IMR-90 (cell line): ENCODE data around the gene OR10G7. TPM values are rescaled to one million over a fixed set of nuclear protein-coding genes. Genes with fewer than 3 reads are reported as not detected.

Source experiments
- ATAC-seq: fragments of 200-7000 bp; cut with Tn5 transposase; 2 replicates; pipeline ENCODE4 v1.9.1; 2020; ENCODE audit warnings: low read depth, mild to moderate bottlenecking, moderate library complexity
- Bru-seq: library from RNA; stranded (reverse); fragments of 400-500 nt; gene quantifications from one replicate; lab custom pipeline; 2021; lab: Mats Ljungman, UMichigan
- BruChase-seq, 2 experiments: library from RNA; stranded (reverse); fragments of 400-500 nt; gene quantifications; one replicate each; lab custom pipeline; 2021; lab: Mats Ljungman, UMichigan
- BruUV-seq: library from RNA; stranded (reverse); fragments of 400-500 nt; replicated peaks from 2 replicates; lab custom pipeline; 2021; lab: Mats Ljungman, UMichigan
- CTCF ChIA-PET: fragments of 300-600 bp; formaldehyde crosslinking; extraction: SDS; loops from one replicate; lab custom pipeline; 2021; ENCODE audit warnings: antibody characterized with exemption; lab: Yijun Ruan, JAX
- POLR2A ChIA-PET: fragments of 300-600 bp; sonication (Branson Sonifier 250); formaldehyde crosslinking; loops from one replicate; lab custom pipeline; 2022; ENCODE audit warnings: antibody characterized with exemption; ENCODE audit not compliant: unreplicated experiment; lab: Charles Lee
- DNase-seq: peaks from one replicate; pipeline ENCODE4 v3.0.0; 2013
- H2AFZ ChIP-seq: replicated peaks from 2 replicates; pipeline ENCODE3; 2013; ENCODE audit warnings: low read length, mild to moderate bottlenecking; ENCODE audit not compliant: poor library complexity
- H2AK5ac ChIP-seq: 2 replicates; pipeline ENCODE4 v1.6.1; 2013; ENCODE audit warnings: low read depth, low read length, inconsistent platforms
- H2AK9ac ChIP-seq: replicated peaks from 2 replicates; pipeline ENCODE3; 2013; ENCODE audit warnings: mild to moderate bottlenecking, low read depth, low read length, moderate library complexity; ENCODE audit not compliant: poor library complexity
- H2BK120ac ChIP-seq: 2 replicates; pipeline ENCODE4 v1.6.1; 2013; ENCODE audit warnings: low read depth, low read length, inconsistent platforms
- H2BK15ac ChIP-seq: 3 replicates; pipeline ENCODE4 v1.6.1; 2013; ENCODE audit warnings: low read depth, low read length, inconsistent platforms
- H2BK20ac ChIP-seq: 2 replicates; pipeline ENCODE4 v1.6.1; 2013; ENCODE audit warnings: low read depth, mild to moderate bottlenecking, inconsistent platforms, low read length, moderate library complexity
- H2BK5ac ChIP-seq: 2 replicates; pipeline ENCODE4 v1.6.1; 2013; ENCODE audit warnings: mild to moderate bottlenecking, low read depth, low read length, inconsistent platforms; ENCODE audit not compliant: poor library complexity, severe bottlenecking
- H3K14ac ChIP-seq: replicated peaks from 2 replicates; pipeline ENCODE4 v1.6.1; 2013; ENCODE audit warnings: low read depth, low read length, inconsistent platforms
- H3K18ac ChIP-seq: 2 replicates; pipeline ENCODE4 v1.6.1; 2013; ENCODE audit warnings: low read depth, low read length, control low read depth
- H3K23ac ChIP-seq: 2 replicates; pipeline ENCODE4 v1.6.1; 2013; ENCODE audit warnings: low read depth, low read length, inconsistent platforms
- H3K27ac ChIP-seq: 2 replicates; pipeline ENCODE4 v1.5.1; 2013; ENCODE audit warnings: mild to moderate bottlenecking, control low read depth, low read length; ENCODE audit not compliant: insufficient read depth
- H3K27me3 ChIP-seq: 2 replicates; pipeline ENCODE4 v1.6.1; 2013; ENCODE audit warnings: low read length; ENCODE audit not compliant: control insufficient read depth, insufficient read depth
- H3K36me3 ChIP-seq: 2 replicates; pipeline ENCODE4 v1.6.1; 2013; ENCODE audit warnings: low read length, mixed read lengths; ENCODE audit not compliant: control insufficient read depth, insufficient read depth
- H3K4ac ChIP-seq: 2 replicates; pipeline ENCODE4 v1.6.1; 2013; ENCODE audit warnings: low read depth, low read length, inconsistent platforms
- H3K4me1 ChIP-seq: 2 replicates; pipeline ENCODE4 v1.6.1; 2013; ENCODE audit warnings: low read length, mixed read lengths; ENCODE audit not compliant: control insufficient read depth, insufficient read depth
- H3K4me2 ChIP-seq: 2 replicates; pipeline ENCODE4 v1.6.1; 2013; ENCODE audit warnings: low read depth, mild to moderate bottlenecking, control low read depth, low read length, moderate library complexity
- H3K4me3 ChIP-seq: 2 replicates; pipeline ENCODE4 v1.5.1; 2013; ENCODE audit warnings: low read depth, mild to moderate bottlenecking, control low read depth, low read length, moderate library complexity; ENCODE audit not compliant: insufficient read depth
- H3K56ac ChIP-seq: 2 replicates; pipeline ENCODE4 v1.6.1; 2013; ENCODE audit warnings: low read length, inconsistent platforms; ENCODE audit not compliant: insufficient read depth; ENCODE audit errors: extremely low read depth
- H3K79me1 ChIP-seq, 2 experiments: 2 replicates each; pipeline ENCODE4 v1.6.1; 2013; ENCODE audit warnings: low read length in 2 of 2, inconsistent platforms in 1 of 2, low read depth in 1 of 2
- H3K9ac ChIP-seq: 2 replicates; pipeline ENCODE4 v1.6.1; 2013; ENCODE audit warnings: low read depth, low read length, control low read depth
- H3K9me1 ChIP-seq: 2 replicates; pipeline ENCODE4 v1.6.1; 2013; ENCODE audit warnings: low read length, inconsistent platforms; ENCODE audit not compliant: insufficient read depth
- H3K9me3 ChIP-seq: 2 replicates; pipeline ENCODE4 v1.6.1; 2013; ENCODE audit warnings: low read length; ENCODE audit not compliant: control insufficient read depth, insufficient read depth
- H4K20me1 ChIP-seq: 2 replicates; pipeline ENCODE4 v1.6.1; 2013; ENCODE audit warnings: low read length, inconsistent platforms; ENCODE audit not compliant: insufficient read depth
- H4K5ac ChIP-seq: 2 replicates; pipeline ENCODE4 v1.6.1; 2013; ENCODE audit warnings: mild to moderate bottlenecking, low read depth, low read length, control low read depth
- H4K8ac ChIP-seq, 2 experiments: 2 replicates each; pipeline ENCODE4 v1.6.1; 2013; ENCODE audit warnings: low read depth in 2 of 2, low read length in 2 of 2, control low read depth in 1 of 2, inconsistent platforms in 1 of 2
- H4K91ac ChIP-seq: 2 replicates; pipeline ENCODE4 v1.6.1; 2013; ENCODE audit warnings: low read depth, low read length, inconsistent platforms; ENCODE audit not compliant: insufficient read depth
- FOS ChIP-seq: fragments of 150-350 bp; IDR thresholded peaks from 2 replicates; pipeline ENCODE4 v1.6.1; 2016; ENCODE audit warnings: low read depth, low read length
- WGBS, 2 experiments: methylation state at CpG; one replicate each; pipeline versions ENCODE4 v1.1.5 to v1.1.7; 2013; ENCODE audit warnings: missing lambda C conversion rate in 2 of 2; ENCODE audit not compliant: insufficient read length in 1 of 2; ENCODE audit errors: extremely low coverage in 2 of 2; 5-methylcytosine and 5-hydroxymethylcytosine counted together
- dilution Hi-C: fragments of 300-500 bp; cut with HindIII; formaldehyde crosslinking; loops from one replicate; pipeline ENCODE4 v1.14.3; 2018; ENCODE audit warnings: low sequenced_read_pairs; ENCODE audit not compliant: unreplicated experiment
- in situ Hi-C: fragments of 300-500 bp; cut with MboI; formaldehyde crosslinking; loops from 3 replicates; pipeline ENCODE4 v1.14.3; 2019; ENCODE audit warnings: low sequenced_read_pairs, inconsistent platforms, mixed read lengths
- intact Hi-C: fragments of 100-400 bp; cut with micrococcal nuclease; formaldehyde crosslinking; loops from 2 replicates; pipeline ENCODE4 v1.10.0; 2022
- long read RNA-seq: library from polyadenylated mRNA; unstranded; transcript quantifications from one replicate; pipeline ENCODE4 v2.0.0, GENCODE V29; 2021; ENCODE audit not compliant: unreplicated experiment
- polyA plus RNA-seq, 3 experiments: library from polyadenylated mRNA; depleted of rRNA; stranded (reverse); fragments of >200 nt; gene quantifications; 2 replicates each; pipeline ENCODE4 v1.2.3, GENCODE V29; 2012; ENCODE audit warnings: low replicate concordance in 1 of 3
- total RNA-seq: library from RNA; depleted of rRNA; stranded (reverse); fragments of >200 nt; gene quantifications from 2 replicates; pipeline ENCODE4 v1.2.3, GENCODE V29; 2012; rRNA removed
- TF ChIP-seq, protein P1 (sequence below): conservative IDR thresholded peaks from 2 replicates; pipeline ENCODE4 v1.5.1; 2012; ENCODE audit warnings: mild to moderate bottlenecking, low read depth, low read length, improper control_type of control experiment
- TF ChIP-seq, protein P2 (sequence below): fragments of 150-350 bp; IDR thresholded peaks from 2 replicates; pipeline ENCODE4 v1.6.1; 2016; ENCODE audit warnings: low read depth, mild to moderate bottlenecking, low read length, moderate library complexity, borderline replicate concordance
- TF ChIP-seq, protein P3 (sequence below): fragments of 150-350 bp; IDR thresholded peaks from 2 replicates; pipeline ENCODE4 v1.6.1; 2017; ENCODE audit warnings: mild to moderate bottlenecking, antibody characterized with exemption, low read length, low read depth

Gene OR10G7, protein sequence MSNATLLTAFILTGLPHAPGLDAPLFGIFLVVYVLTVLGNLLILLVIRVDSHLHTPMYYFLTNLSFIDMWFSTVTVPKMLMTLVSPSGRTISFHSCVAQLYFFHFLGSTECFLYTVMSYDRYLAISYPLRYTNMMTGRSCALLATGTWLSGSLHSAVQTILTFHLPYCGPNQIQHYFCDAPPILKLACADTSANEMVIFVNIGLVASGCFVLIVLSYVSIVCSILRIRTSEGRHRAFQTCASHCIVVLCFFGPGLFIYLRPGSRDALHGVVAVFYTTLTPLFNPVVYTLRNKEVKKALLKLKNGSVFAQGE
- total RNA-seq (not detected in 2 replicates), polyA plus RNA-seq (2012; rRNA removed) (not detected in 2 replicates), Bru-seq, nascent RNA (not detected), BruChase-seq, experiment 1, labeled RNA remaining after a 6-hour chase (not detected), BruChase-seq, experiment 2, labeled RNA remaining after a 2-hour chase (not detected)
- polyA plus RNA-seq (2012; cell fraction: cytosol; rRNA removed): not detected in 2 replicates
- polyA plus RNA-seq (2012; cell fraction: nucleus; rRNA removed; ENCODE audit: low replicate concordance): not detected in 2 replicates
- long read RNA-seq: 0 reads

DNA sequence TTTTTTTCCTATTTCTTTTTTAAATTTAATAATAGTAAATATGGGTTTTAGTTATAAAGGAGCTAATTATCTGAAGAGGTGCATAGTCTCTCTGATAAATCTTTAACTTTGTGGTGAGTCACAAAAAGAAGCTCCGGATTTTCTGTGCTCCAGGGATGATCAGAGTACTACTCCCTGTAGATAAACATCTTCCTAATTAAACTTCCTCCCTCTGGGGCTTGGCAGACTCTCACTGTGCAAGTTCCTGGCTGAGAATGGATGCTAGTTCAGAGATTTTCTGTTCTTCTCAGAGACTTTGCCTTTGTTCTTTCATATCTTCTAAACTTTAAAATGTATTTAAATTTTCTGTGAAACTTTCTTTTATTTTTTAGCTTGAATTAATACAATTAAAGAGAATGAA is at the start of gene OR10G7:
Gene OR10G7 (minus strand): TSS at position 72 of the 400 bp plus-strand sequence. CDS start 2,324 bp downstream, outside the sequence.
- no peak within 1 kb of the TSS for H3K4me2 ChIP-seq
- ChIA-PET CTCF (no interaction called here), POLR2A (no interaction called here)
- no peaks in the 10 kb centered on the region for H4K20me1 ChIP-seq
- no peak within 1 kb of the TSS for H3K27ac ChIP-seq
- no peak within 1 kb of the TSS for H2BK20ac ChIP-seq
- H3K56ac ChIP-seq: no peak within 1 kb of the TSS
- ATAC-seq (no peak), DNase-seq (no peak)
- BruUV-seq: no TSS peak
- H3K14ac ChIP-seq: no peak within 1 kb of the TSS
- no peak within 1 kb of the TSS for H2BK5ac ChIP-seq
- in situ Hi-C loops (no loop called here), dilution Hi-C loops (no loop called here), intact Hi-C loops (no loop called here)
- no peaks in the 10 kb centered on the region for H3K9me1 ChIP-seq
- H3K27me3 ChIP-seq: no peaks in the 10 kb centered on the region
- no peak within 1 kb of the TSS for H3K18ac ChIP-seq
- no peak within 1 kb of the TSS for H4K5ac ChIP-seq
- H3K9me3 ChIP-seq: peaks cover 2% of the 10 kb centered on the region; the same call in 1 of the 2 replicates
- TF ChIP-seq, protein P1, sequence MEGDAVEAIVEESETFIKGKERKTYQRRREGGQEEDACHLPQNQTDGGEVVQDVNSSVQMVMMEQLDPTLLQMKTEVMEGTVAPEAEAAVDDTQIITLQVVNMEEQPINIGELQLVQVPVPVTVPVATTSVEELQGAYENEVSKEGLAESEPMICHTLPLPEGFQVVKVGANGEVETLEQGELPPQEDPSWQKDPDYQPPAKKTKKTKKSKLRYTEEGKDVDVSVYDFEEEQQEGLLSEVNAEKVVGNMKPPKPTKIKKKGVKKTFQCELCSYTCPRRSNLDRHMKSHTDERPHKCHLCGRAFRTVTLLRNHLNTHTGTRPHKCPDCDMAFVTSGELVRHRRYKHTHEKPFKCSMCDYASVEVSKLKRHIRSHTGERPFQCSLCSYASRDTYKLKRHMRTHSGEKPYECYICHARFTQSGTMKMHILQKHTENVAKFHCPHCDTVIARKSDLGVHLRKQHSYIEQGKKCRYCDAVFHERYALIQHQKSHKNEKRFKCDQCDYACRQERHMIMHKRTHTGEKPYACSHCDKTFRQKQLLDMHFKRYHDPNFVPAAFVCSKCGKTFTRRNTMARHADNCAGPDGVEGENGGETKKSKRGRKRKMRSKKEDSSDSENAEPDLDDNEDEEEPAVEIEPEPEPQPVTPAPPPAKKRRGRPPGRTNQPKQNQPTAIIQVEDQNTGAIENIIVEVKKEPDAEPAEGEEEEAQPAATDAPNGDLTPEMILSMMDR: no peak
- TF ChIP-seq, protein P2, sequence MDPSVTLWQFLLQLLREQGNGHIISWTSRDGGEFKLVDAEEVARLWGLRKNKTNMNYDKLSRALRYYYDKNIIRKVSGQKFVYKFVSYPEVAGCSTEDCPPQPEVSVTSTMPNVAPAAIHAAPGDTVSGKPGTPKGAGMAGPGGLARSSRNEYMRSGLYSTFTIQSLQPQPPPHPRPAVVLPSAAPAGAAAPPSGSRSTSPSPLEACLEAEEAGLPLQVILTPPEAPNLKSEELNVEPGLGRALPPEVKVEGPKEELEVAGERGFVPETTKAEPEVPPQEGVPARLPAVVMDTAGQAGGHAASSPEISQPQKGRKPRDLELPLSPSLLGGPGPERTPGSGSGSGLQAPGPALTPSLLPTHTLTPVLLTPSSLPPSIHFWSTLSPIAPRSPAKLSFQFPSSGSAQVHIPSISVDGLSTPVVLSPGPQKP: no peak
- no peak for TF ChIP-seq FOS
- TF ChIP-seq, protein P3, sequence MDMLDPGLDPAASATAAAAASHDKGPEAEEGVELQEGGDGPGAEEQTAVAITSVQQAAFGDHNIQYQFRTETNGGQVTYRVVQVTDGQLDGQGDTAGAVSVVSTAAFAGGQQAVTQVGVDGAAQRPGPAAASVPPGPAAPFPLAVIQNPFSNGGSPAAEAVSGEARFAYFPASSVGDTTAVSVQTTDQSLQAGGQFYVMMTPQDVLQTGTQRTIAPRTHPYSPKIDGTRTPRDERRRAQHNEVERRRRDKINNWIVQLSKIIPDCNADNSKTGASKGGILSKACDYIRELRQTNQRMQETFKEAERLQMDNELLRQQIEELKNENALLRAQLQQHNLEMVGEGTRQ: no peak
- no peak within 1 kb of the TSS for H3K4me3 ChIP-seq
- H3K4me1 ChIP-seq: no peaks in the 10 kb centered on the region
- no peak within 1 kb of the TSS for H4K8ac ChIP-seq
- no peak within 1 kb of the TSS for H2BK15ac ChIP-seq
- no peaks in the 10 kb centered on the region for H3K79me1 ChIP-seq
- no peak within 1 kb of the TSS for H2AK9ac ChIP-seq
- H2AFZ ChIP-seq: no peak within 1 kb of the TSS
- no peak within 1 kb of the TSS for H2BK120ac ChIP-seq
- H3K9ac ChIP-seq: no peak within 1 kb of the TSS
- H3K36me3 ChIP-seq: no peaks in the 10 kb centered on the region
- no peak within 1 kb of the TSS for H3K4ac ChIP-seq
- no peak within 1 kb of the TSS for H2AK5ac ChIP-seq
- no CpG with 5 or more reads among the region's 1 CpG for WGBS, 2 experiments
- H3K23ac ChIP-seq: no peak within 1 kb of the TSS
- H4K91ac ChIP-seq: no peak within 1 kb of the TSS
